ENCODE results near the gene CFAP119.
A peak's percentile ranks its signal among the peaks of the same experiment; 100 is the strongest.

DNA sequence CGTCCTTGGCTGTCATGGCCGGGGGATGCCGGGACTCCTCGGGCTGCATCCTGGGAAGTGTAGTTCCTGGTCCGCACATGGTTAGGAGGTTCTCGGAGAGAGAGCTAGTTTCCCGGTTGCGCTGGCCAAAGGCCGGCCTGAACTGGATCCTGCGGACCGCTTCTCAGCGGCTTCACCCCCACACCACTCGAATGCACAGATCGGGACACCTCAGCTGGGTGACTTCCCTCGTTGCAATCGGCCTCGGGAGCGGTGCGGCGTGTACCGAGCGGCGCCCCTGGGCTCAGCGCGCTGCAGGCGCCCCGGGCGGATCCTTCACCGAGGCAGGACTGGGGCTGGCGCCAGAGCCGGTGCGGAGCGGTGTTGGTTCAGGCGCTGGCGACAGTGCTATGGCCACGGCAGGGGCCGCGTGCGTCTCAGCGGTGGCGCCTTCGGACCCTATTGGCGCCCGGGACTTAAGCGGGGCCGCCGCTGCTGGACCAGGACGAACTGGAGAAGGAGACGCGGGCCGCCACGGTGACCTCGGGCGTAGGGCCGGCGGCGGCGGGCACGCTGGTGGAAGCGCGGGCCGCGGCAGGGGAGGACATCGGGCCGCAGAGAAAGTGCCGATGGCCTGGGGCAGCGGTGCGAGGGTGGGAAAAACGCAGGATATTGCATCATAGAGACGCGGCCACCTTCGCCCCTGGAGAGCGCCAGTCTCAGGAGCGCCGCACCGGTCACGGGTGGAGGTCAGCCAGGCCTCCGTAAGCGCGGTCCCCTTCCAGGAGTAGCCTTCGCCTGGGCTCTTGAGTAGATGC, 13.7 kb upstream of the CFAP119 start:
- TF ChIP-seq, protein P1, sequence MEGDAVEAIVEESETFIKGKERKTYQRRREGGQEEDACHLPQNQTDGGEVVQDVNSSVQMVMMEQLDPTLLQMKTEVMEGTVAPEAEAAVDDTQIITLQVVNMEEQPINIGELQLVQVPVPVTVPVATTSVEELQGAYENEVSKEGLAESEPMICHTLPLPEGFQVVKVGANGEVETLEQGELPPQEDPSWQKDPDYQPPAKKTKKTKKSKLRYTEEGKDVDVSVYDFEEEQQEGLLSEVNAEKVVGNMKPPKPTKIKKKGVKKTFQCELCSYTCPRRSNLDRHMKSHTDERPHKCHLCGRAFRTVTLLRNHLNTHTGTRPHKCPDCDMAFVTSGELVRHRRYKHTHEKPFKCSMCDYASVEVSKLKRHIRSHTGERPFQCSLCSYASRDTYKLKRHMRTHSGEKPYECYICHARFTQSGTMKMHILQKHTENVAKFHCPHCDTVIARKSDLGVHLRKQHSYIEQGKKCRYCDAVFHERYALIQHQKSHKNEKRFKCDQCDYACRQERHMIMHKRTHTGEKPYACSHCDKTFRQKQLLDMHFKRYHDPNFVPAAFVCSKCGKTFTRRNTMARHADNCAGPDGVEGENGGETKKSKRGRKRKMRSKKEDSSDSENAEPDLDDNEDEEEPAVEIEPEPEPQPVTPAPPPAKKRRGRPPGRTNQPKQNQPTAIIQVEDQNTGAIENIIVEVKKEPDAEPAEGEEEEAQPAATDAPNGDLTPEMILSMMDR (IDR thresholded peaks at IDR 0.05; ENCODE audit: extremely low read depth in 1 of 2, insufficient read depth in 1 of 2, low read depth in 1 of 2, low read length in 2 of 2): no peak
- TF ChIP-seq EZH2 (IDR thresholded peaks at IDR 0.05; ENCODE audit: borderline replicate concordance, low read depth, low read length, severe bottlenecking) (no peak), POLR2AphosphoS5 (IDR thresholded peaks at IDR 0.05; ENCODE audit: insufficient read depth, low read depth, low read length) (peak; percentile 63), POLR2A (IDR thresholded peaks at IDR 0.05; ENCODE audit: low read depth, low read length) (peak; percentile 88), JUN (IDR thresholded peaks at IDR 0.05; ENCODE audit: borderline replicate concordance, insufficient read depth, insufficient read length, low read depth) (no peak)
- TF ChIP-seq, protein P2, sequence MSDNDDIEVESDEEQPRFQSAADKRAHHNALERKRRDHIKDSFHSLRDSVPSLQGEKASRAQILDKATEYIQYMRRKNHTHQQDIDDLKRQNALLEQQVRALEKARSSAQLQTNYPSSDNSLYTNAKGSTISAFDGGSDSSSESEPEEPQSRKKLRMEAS (IDR thresholded peaks at IDR 0.05; ENCODE audit: insufficient read depth, insufficient read length): peak; percentile 59

Measured in endothelial cell of umbilical vein (primary cell).